LNCAP (cell line): ENCODE measurements around the gene PREX1.

Experiments used
- TF ChIP-seq, protein P1 (sequence below): fragments of 450-650 bp; IDR thresholded peaks from 2 replicates; pipeline ENCODE4 v1.5.1; 2017; ENCODE audit warnings: mild to moderate bottlenecking

The PREX1 gene

GRCh38 chr20:48826069-48826468, 1.7 kb downstream of the PREX1 start:
- TF ChIP-seq, protein P1, sequence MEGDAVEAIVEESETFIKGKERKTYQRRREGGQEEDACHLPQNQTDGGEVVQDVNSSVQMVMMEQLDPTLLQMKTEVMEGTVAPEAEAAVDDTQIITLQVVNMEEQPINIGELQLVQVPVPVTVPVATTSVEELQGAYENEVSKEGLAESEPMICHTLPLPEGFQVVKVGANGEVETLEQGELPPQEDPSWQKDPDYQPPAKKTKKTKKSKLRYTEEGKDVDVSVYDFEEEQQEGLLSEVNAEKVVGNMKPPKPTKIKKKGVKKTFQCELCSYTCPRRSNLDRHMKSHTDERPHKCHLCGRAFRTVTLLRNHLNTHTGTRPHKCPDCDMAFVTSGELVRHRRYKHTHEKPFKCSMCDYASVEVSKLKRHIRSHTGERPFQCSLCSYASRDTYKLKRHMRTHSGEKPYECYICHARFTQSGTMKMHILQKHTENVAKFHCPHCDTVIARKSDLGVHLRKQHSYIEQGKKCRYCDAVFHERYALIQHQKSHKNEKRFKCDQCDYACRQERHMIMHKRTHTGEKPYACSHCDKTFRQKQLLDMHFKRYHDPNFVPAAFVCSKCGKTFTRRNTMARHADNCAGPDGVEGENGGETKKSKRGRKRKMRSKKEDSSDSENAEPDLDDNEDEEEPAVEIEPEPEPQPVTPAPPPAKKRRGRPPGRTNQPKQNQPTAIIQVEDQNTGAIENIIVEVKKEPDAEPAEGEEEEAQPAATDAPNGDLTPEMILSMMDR: no peak

- TF ChIP-seq, protein P1: no peak
Measured at GRCh38 chr20:48825566-48825920, 2.3 kb downstream of the PREX1 start.

DNA sequence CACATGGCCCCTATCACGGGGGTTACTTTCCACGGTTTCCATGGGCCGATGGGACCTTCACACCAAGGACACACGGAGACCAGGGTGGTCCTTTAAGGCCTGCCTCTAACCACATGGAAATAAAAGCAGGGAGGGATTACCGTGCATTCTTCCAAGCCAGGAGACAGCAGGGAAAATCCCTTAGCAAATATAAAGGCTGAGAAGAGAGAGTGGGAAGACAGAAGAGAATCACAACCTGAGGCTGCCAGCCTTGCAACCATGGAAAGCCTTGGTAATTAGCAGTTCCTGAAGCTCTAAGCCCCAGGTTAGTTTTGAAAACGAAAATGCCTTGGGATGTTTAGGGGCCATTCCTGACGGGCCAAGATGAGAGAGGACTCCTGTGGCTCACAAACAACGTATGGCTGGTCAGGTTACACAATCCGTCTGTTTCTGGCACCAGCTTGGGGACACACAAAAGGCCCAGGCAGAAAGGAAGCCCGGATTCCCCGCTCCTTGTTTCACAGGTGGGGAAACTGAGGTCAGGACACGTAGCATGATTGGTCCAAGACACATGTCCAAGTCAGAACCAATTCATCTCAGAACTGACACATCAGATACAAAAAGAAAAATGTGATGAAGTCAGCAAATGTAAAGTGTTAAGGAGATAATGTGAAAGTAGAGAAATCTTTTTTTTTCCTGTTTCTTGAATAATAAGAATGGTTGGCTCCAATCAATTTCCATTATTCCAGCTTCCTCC, 2.8 kb downstream of the PREX1 start:
- TF ChIP-seq, protein P1: no peak

GRCh38 chr20:48823960-48824498, 3.8 kb downstream of the PREX1 start:
- TF ChIP-seq, protein P1: no peak

GRCh38 chr20:48823476-48823875, 4.3 kb downstream of the PREX1 start:
- TF ChIP-seq, protein P1: no peak

DNA sequence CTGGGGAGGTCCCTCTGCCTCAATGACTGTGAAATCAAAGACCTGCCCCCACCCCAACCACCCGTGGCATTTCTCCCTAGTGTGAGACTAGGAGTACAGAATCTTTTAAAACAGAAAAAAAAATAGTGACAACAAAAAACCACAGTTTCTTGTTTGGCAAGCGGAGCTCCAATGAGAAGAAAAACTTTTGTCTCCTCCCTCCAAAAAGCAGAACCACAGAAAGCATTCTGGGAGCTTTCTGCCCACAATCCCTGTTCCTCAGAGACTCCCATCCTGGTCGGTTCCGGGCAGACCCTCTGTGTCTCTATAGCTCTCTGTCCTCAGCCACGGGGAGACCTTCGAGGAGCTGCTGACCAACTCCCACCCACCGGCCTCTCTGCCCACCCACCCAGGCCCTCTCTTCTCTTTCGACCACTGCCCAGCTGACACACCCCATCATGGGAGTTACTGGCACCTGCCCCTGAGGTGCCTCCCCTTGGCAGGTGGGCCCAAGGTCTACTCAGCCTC, 4.9 kb downstream of the PREX1 start:
- TF ChIP-seq, protein P1: no peak

- TF ChIP-seq, protein P1: no peak
Measured at GRCh38 chr20:48822178-48822577, 5.6 kb downstream of the PREX1 start.
